Thoracic aorta (tissue), 2 donors: ENCODE results near the gene ZDBF2. TPM values are rescaled to one million over a fixed set of nuclear protein-coding genes. Genes with fewer than 3 reads are reported as not detected.

Experiments
- ATAC-seq: fragments of 150-250 bp; one replicate; pipeline ENCODE4 v1.8.0; 2017; ENCODE audit warnings: low read depth; ENCODE audit not compliant: insufficient number of reproducible peaks, low FRiP score
- DNase-seq: peaks from one replicate; pipeline ENCODE4 v3.0.0-alpha.2; 2020; ENCODE audit warnings: low spot score
- H3K27ac ChIP-seq, 2 donors: fragments of 200-600 bp; sonication (generic); 1 replicate in 1 of 2; 2 replicates in 1 of 2; pipeline ENCODE4 v1.5.1; 2016; ENCODE audit warnings: mild to moderate bottlenecking in 2 of 2, moderate library complexity in 2 of 2
- H3K27me3 ChIP-seq: fragments of 200-600 bp; sonication (generic); replicated peaks from 2 replicates; pipeline ENCODE4 v1.6.0; 2016; ENCODE audit warnings: mild to moderate bottlenecking; ENCODE audit not compliant: insufficient read depth
- H3K36me3 ChIP-seq: fragments of 200-600 bp; sonication (generic); one replicate; pipeline ENCODE4 v1.5.1; 2016
- H3K4me1 ChIP-seq, 2 donors: fragments of 200-600 bp; sonication (generic); 1 replicate in 1 of 2; 2 replicates in 1 of 2; pipeline versions ENCODE4 v1.5.1 to v1.6.0; 2016; ENCODE audit warnings: low read depth in 2 of 2, mild to moderate bottlenecking in 1 of 2; ENCODE audit not compliant: control insufficient read depth in 1 of 2
- H3K4me3 ChIP-seq: fragments of 200-600 bp; sonication (generic); 2 replicates; pipeline ENCODE4 v1.5.1; 2016; ENCODE audit warnings: mild to moderate bottlenecking
- H3K9me3 ChIP-seq: fragments of 200-600 bp; sonication (generic); 2 replicates; pipeline ENCODE4 v1.5.1; 2016
- total RNA-seq, 2 donors: library from RNA; depleted of rRNA; stranded (reverse); fragments of >200 nt; gene quantifications; one replicate each; pipeline versions ENCODE4 v1.1.0 to v1.2.3, GENCODE V29; 2016
- TF ChIP-seq, protein P1 (sequence below): fragments of 200-600 bp; sonication (generic); IDR thresholded peaks from one replicate; pipeline ENCODE4 v1.5.1; 2019; ENCODE audit warnings: antibody characterized with exemption

The ZDBF2 gene
- total RNA-seq, 2 donors from 2014 or later, result 12.7 to 18.3 TPM

DNA sequence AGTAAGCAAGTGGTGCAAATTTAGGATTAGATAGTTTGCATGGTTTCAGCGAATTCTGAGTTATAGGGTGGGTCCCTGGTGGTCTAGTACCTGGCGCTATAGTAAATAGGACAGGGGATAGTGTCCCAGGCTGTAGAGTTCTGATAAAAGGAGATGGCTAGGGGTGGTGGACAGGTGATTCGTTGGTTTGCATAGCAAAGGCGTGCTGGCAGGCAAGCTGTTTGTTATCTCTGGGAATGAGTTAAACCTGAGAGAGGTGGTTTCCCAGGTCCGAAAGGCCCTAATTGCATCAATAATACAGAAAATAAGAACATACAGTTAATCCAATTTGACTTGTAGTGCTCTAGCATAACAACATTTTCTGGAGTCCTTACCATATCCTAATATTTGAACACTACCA, 6.9 kb upstream of the ZDBF2 start:
- TF ChIP-seq, protein P1, sequence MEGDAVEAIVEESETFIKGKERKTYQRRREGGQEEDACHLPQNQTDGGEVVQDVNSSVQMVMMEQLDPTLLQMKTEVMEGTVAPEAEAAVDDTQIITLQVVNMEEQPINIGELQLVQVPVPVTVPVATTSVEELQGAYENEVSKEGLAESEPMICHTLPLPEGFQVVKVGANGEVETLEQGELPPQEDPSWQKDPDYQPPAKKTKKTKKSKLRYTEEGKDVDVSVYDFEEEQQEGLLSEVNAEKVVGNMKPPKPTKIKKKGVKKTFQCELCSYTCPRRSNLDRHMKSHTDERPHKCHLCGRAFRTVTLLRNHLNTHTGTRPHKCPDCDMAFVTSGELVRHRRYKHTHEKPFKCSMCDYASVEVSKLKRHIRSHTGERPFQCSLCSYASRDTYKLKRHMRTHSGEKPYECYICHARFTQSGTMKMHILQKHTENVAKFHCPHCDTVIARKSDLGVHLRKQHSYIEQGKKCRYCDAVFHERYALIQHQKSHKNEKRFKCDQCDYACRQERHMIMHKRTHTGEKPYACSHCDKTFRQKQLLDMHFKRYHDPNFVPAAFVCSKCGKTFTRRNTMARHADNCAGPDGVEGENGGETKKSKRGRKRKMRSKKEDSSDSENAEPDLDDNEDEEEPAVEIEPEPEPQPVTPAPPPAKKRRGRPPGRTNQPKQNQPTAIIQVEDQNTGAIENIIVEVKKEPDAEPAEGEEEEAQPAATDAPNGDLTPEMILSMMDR, result no peak
- peaks cover 20% of the 10 kb centered on the region for H3K27me3 ChIP-seq
- H3K27ac ChIP-seq, result no peak overlapping the region
- H3K36me3 ChIP-seq, result no peaks in the 10 kb centered on the region
- no peaks in the 10 kb centered on the region for H3K4me1 ChIP-seq
- ATAC-seq, result no peak
- no peak for DNase-seq
- no peak overlapping the region for H3K4me3 ChIP-seq
- no peaks in the 10 kb centered on the region for H3K9me3 ChIP-seq

- DNase-seq (no peak), ATAC-seq (no peak)
Measured at GRCh38 chr2:206271065-206271464, 3.4 kb upstream of the ZDBF2 start.

DNA sequence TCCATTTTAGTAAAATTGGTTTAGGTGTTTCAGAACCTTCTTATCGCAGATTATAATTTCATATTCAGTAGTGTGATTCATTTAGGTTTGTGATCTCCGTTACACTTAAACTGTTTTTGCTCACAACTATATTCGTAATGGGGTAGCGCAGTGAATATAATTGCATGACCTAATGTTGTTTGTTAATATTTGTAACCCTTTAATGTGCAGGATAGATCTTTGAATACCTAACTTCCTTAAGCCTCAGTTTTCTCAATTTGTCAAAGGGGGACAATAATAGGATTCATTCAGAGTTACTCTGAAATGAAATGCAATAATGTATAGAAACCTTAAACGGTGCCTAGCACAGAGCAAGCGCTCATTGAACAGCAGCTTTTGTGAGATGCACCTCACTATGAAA, 558 bp upstream of the ZDBF2 start:
- Histone ChIP-seq H3K9me3 (no peaks in the 10 kb centered on the region), H3K36me3 (no peaks in the 10 kb centered on the region), H3K27me3 (peaks cover 6% of the 10 kb centered on the region), H3K27ac (no peak overlapping the region), H3K4me3 (peak overlapping the region; percentile 81), H3K4me1 (peaks cover 0 to 9% of the 10 kb centered on the region in 2 donors)
- TF ChIP-seq, protein P1, result no peak
- ATAC-seq, result no peak
- no peak for DNase-seq

More at GRCh38 chr2:206271065-206271464, 3.4 kb upstream of the ZDBF2 start:
- Histone ChIP-seq H3K36me3 (no peaks in the 10 kb centered on the region), H3K4me3 (no peak overlapping the region), H3K27me3 (peaks cover 6% of the 10 kb centered on the region), H3K4me1 (peaks cover 0 to 9% of the 10 kb centered on the region in 2 donors), H3K27ac (no peak overlapping the region), H3K9me3 (no peaks in the 10 kb centered on the region)
- TF ChIP-seq, protein P1, result no peak

DNA sequence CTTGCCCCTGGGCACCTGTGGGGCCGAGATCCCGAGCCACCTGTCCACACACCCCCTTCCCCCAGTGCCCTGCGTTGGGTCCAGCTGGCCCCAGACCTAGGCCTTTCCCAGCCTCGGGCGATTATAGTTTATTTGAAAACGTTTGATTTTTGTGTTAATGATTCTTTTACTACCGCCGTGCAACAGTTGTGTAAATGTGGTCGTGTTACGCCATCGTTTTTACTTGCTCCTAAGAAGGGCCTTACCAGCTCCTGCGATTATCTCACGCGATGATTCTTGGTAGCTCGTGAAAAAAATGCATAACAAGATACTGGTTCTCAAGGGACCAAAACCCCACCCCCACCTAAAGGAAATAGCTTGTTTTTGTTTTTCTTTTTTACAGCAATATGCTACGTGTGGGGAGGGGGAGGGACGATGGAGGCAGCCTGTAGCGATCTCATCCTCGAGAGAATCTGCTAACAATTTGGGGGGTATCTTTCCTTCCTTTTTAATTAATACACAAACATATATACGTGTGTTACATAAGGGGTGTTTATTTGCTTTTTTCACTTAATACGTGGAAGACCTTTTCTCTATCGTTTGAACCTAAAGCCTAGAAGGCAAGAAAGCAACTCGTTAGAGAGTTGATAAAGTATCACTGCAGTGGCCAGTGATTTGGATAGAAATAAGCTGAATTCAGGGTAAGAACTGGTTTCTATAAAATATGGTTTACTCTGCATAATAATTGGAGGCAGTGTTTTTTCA, 1.0 kb downstream of the ZDBF2 start:
- TF ChIP-seq, protein P1, result no peak
- Histone ChIP-seq H3K9me3 (no peaks in the 10 kb centered on the region), H3K36me3 (no peaks in the 10 kb centered on the region), H3K4me3 (peak overlapping the region; percentile 81), H3K4me1 (peaks cover 0 to 9% of the 10 kb centered on the region in 2 donors), H3K27me3 (peaks cover 6% of the 10 kb centered on the region), H3K27ac (peak overlapping the region in 1 of 2 donors; percentile 61)
- no peak for DNase-seq
- no peak for ATAC-seq

- H3K9me3 ChIP-seq, result no peaks in the 10 kb centered on the region
- peaks cover 0 to 9% of the 10 kb centered on the region in 2 donors for H3K4me1 ChIP-seq
- no peak overlapping the region for H3K27ac ChIP-seq
- H3K27me3 ChIP-seq, result peaks cover 6% of the 10 kb centered on the region
- H3K4me3 ChIP-seq, result no peak overlapping the region
- H3K36me3 ChIP-seq, result no peaks in the 10 kb centered on the region
- TF ChIP-seq, protein P1, result no peak
- DNase-seq (no peak), ATAC-seq (no peak)
Measured at GRCh38 chr2:206276169-206276942, 1.9 kb downstream of the ZDBF2 start.
